K562 (cell line): ENCODE measurements around the gene HLA-DMB. TPM values are rescaled to one million over a fixed set of nuclear protein-coding genes. Genes with fewer than 3 reads are reported as not detected.

Experiments used
- BCLAF1 ChIP-seq, 2 experiments: fragments of 450-650 bp in 1 of 2; IDR thresholded peaks; 2 replicates each; pipeline ENCODE4 v1.6.1; 2011 to 2017; ENCODE audit warnings: low read depth in 2 of 2, antibody characterized with exemption in 1 of 2, borderline replicate concordance in 1 of 2, low read length in 1 of 2, mild to moderate bottlenecking in 1 of 2, mixed read lengths in 1 of 2; ENCODE audit not compliant: control insufficient read depth in 1 of 2
- CBFB ChIP-seq: sonication (generic); formaldehyde crosslinking; IDR thresholded peaks from 2 replicates; pipeline ENCODE4 v1.4.0; 2020; ENCODE audit warnings: mild to moderate bottlenecking, missing genetic modification reagents
- FOXJ3 ChIP-seq: sonication (generic); formaldehyde crosslinking; IDR thresholded peaks from 2 replicates; pipeline ENCODE4 v1.4.0; 2020; ENCODE audit warnings: mild to moderate bottlenecking, missing genetic modification reagents
- IRF1 ChIP-seq: sonication (generic); formaldehyde crosslinking; IDR thresholded peaks from 2 replicates; pipeline ENCODE4 v1.8.0; 2022; ENCODE audit warnings: missing genetic modification reagents, mild to moderate bottlenecking, borderline replicate concordance
- RBM15 ChIP-seq: fragments of 200-400 bp; formaldehyde crosslinking; IDR thresholded peaks from 2 replicates; pipeline ENCODE4 v1.6.1; 2018; ENCODE audit warnings: mild to moderate bottlenecking, low read length, moderate library complexity; ENCODE audit not compliant: insufficient read depth
- SIRT6 ChIP-seq: IDR thresholded peaks from one replicate; pipeline ENCODE4 v1.6.1; 2012; ENCODE audit warnings: low read depth, mild to moderate bottlenecking, control low read depth, inconsistent platforms, low read length, moderate library complexity
- SRF ChIP-seq, 2 experiments: fragments of 250-450, 450-650 bp in 1 of 2; sonication (Bioruptor Pico) in 1 of 2; sonication (generic) in 1 of 2; formaldehyde crosslinking; IDR thresholded peaks; 2 replicates each; pipeline versions ENCODE4 v1.5.0 to v1.5.1; 2020 to 2022; ENCODE audit warnings: mild to moderate bottlenecking in 1 of 2, missing genetic modification reagents in 1 of 2
- STAT6 ChIP-seq: sonication (generic); formaldehyde crosslinking; IDR thresholded peaks from 2 replicates; pipeline ENCODE4 v1.8.1; 2023; ENCODE audit warnings: mild to moderate bottlenecking, missing genetic modification reagents
- U2AF1 ChIP-seq: fragments of 200-400 bp; formaldehyde crosslinking; optimal IDR thresholded peaks from 2 replicates; pipeline ENCODE3; 2017; ENCODE audit warnings: mild to moderate bottlenecking, low read depth, low read length, moderate library complexity
- YY1 ChIP-seq, 3 experiments: IDR thresholded peaks; 2 replicates each; pipeline ENCODE4 v1.6.1; 2011; ENCODE audit warnings: low read length in 2 of 3, mild to moderate bottlenecking in 2 of 3, moderate library complexity in 2 of 3, borderline replicate concordance in 1 of 3, control low read depth in 1 of 3, low read depth in 1 of 3; ENCODE audit not compliant: insufficient read depth in 3 of 3, insufficient replicate concordance in 2 of 3, control insufficient read depth in 1 of 3, insufficient read length in 1 of 3; ENCODE audit errors: extremely low read depth in 1 of 3
- ZNF175 ChIP-seq: fragments of 200-800 bp; sonication (Bioruptor generic); IDR thresholded peaks from 2 replicates; pipeline ENCODE4 v1.6.1; 2016; ENCODE audit warnings: low read depth, mild to moderate bottlenecking, missing genetic modification characterization, missing compliant biosample characterization
- polyA plus RNA-seq, 8 experiments: library from polyadenylated mRNA; depleted of rRNA in 4 of 8; stranded (reverse) in 5 of 8; unstranded in 3 of 8; fragments of >200 nt; fragmentation: Nextera tagmentation in 2 of 8; fragmentation: Illumina TruSeq in 1 of 8; extraction: Ambion mirVana in 2 of 8; extraction: Trizol in 1 of 8; gene quantifications; 2 replicates each; pipeline versions ENCODE4 v1.2.1 to v1.2.3, GENCODE V29; 2011 to 2014; ENCODE audit warnings: inconsistent platforms in 1 of 8, missing spikeins in 1 of 8
- total RNA-seq, 7 experiments: library from RNA; depleted of rRNA in 6 of 7; stranded (reverse); fragments of >200 nt in 6 of 7; fragmentation: Illumina TruSeq in 2 of 7; extraction: Trizol in 2 of 7; gene quantifications; 2 replicates each; pipeline versions ENCODE4 v1.2.1 to v1.2.3, GENCODE V29; 2011 to 2021; ENCODE audit warnings: low replicate concordance in 1 of 7

Gene HLA-DMB
- total and polyA plus RNA-seq, 9 of the 15 experiments (the other 6 are each of a cell fraction or from before 2014, with no cell fraction given), result 0.38 TPM; not detected in 8

- TF ChIP-seq IRF1 (CRISPR knock-in tag) (peak; percentile 27; the same call in 1 of the 2 replicates), BCLAF1 (IDR thresholded peaks at IDR 0.05; ENCODE audit: borderline replicate concordance in 1 of 2, control insufficient read depth in 1 of 2, low read depth in 2 of 2, low read length in 1 of 2) (peak; percentile 30 to 62; a peak in 1 of 4 replicates), SRF (CRISPR knock-in tag; IDR thresholded peaks at IDR 0.05) (no peak), YY1 (IDR thresholded peaks at IDR 0.05; ENCODE audit: borderline replicate concordance in 1 of 3, control insufficient read depth in 1 of 3, extremely low read depth in 1 of 3, insufficient read depth in 3 of 3, insufficient read length in 1 of 3, insufficient replicate concordance in 2 of 3, low read depth in 1 of 3, low read length in 2 of 3) (peak; percentile 77 to 88 (median 85)), SIRT6 (peak; percentile 24), RBM15 (peak; percentile 90), CBFB (CRISPR knock-in tag) (no peak), U2AF1 (peak; percentile 71), FOXJ3 (CRISPR knock-in tag) (no peak), ZNF175 (0 out of 2 replicates have a peak, but pooled peaks have one; percentile 33), STAT6 (CRISPR knock-in tag) (peak; percentile 95; the same call in 1 of the 2 replicates)
Observed at GRCh38 chr6:32972353-32973143, 31.7 kb upstream of the HLA-DMB start (continued).
